ENCODE results near the gene SBNO2.

DNA sequence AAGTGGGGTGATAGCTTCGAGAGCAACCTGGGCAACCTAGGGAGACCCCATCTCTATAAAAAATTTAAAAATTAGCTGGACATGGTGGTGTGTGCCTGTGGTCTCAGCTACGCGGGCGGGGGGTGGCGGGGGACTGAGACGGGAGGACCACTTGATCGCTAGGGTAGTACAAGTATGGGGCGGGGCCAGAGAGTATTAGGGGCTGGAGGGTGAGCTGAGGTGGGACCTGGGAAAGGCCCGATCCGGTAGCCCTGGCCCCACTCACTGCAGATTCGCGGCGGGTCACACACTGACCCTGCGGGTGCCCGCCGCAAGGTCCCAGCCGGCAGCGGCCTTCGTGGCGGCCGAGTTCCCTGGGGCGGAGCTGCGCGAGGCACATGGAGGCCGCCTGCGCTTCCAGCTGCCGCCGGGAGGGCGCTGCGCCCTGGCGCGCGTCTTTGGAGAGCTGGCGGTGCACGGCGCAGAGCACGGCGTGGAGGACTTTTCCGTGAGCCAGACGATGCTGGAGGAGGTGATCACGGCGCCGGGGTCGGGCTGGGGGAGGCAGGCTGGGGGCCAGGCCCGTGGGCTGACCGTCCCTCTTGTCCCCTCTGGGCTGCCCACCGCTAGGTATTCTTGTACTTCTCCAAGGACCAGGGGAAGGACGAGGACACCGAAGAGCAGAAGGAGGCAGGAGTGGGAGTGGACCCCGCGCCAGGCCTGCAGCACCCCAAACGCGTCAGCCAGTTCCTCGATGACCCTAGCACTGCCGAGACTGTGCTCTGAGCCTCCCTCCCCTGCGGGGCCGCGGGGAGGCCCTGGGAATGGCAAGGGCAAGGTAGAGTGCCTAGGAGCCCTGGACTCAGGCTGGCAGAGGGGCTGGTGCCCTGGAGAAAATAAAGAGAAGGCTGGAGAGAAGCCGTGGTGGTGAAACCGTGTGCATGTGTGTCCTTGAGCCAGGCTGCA, 109.1 kb downstream of the SBNO2 start:
- TF ChIP-seq ZNF41 (CRISPR knock-in tag; conservative IDR thresholded peaks at IDR 0.05) (no peak), ZBTB1 (CRISPR knock-in tag; IDR thresholded peaks at IDR 0.05; ENCODE audit: borderline replicate concordance, low read depth) (no peak; the same call in 1 of the 2 replicates), CREB1 (IDR thresholded peaks at IDR 0.05) (no peak), CREB1 (CRISPR knock-in tag; IDR thresholded peaks at IDR 0.05) (no peak), EHMT2 (IDR thresholded peaks at IDR 0.05) (no peak), ETV6 (IDR thresholded peaks at IDR 0.05; ENCODE audit: borderline replicate concordance in 1 of 2, low read depth in 2 of 2, low read length in 1 of 2) (no peak), ETV6 (CRISPR knock-in tag; IDR thresholded peaks at IDR 0.05; ENCODE audit: borderline replicate concordance) (no peak), JUND (IDR thresholded peaks at IDR 0.05; ENCODE audit: borderline replicate concordance, low read depth, low read length) (no peak), JUND (tag; IDR thresholded peaks at IDR 0.05; ENCODE audit: borderline replicate concordance, low read depth, low read length) (no peak), SRSF3 (IDR thresholded peaks at IDR 0.05; ENCODE audit: insufficient read depth, low read length) (no peak)
